ENCODE results near the gene DIS3L.
"Not testable (repeated sequence)": the region's sequence is repeated elsewhere in the genome, so short reads cannot be mapped to it uniquely, and the experiment has no call there.

Gene DIS3L

GRCh38 chr15:66323312-66323928 is 30.1 kb downstream of the DIS3L start:
- DNase-seq: no peak

DNA sequence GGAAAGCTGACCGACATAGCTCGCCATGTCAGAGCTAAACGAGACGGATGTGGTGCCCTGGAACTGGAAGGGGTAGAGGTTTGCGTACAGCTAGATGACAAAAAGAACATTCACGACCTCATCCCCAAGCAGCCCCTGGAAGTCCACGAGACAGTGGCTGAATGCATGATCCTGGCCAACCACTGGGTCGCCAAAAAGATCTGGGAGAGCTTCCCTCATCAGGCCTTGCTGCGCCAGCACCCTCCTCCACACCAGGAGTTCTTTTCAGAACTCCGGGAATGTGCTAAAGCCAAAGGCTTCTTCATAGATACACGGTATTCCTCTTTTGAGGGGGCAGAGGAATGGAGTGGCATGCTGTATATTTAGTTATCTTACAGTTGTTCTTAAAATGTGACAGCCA is 32.7 kb downstream of the DIS3L start:
- no peak for DNase-seq

- no peak for DNase-seq
Measured at GRCh38 chr15:66327736-66328135, 34.4 kb downstream of the DIS3L start.

DNA sequence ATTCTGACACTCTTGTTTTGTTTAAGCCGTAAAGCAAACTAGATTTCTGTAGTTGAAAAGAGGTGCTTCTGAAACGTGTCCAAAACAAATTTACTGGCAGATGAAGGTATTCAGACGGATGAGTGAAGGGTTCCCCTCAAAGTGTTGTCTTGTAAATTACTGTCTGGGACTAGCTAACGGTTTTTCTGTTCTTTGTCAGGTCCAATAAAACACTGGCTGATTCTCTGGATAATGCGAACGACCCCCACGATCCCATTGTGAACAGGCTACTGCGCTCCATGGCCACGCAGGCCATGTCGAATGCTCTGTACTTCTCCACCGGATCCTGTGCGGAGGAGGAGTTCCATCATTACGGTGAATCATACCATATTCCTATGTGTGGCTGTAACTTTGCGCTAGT is 35.4 kb downstream of the DIS3L start:
- no peak for DNase-seq

GRCh38 chr15:66348530-66348929 is 55.2 kb downstream of the DIS3L start:
- DNase-seq: not testable (repeated sequence)

DNA sequence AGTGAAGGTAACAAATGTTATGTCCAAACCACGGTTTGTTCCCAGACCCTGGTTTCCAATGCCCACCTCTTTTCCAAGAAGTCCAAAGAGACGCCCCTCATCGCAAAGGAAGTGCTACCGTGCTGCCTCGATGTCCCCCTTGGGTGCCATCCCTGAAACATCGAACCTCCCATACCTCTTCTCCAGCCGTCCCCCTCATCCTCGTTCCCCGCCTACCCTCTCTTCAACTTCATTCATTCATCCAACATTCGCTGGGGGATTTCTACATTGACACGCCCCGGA is 62.6 kb downstream of the DIS3L start:
- no peak for DNase-seq

DNA sequence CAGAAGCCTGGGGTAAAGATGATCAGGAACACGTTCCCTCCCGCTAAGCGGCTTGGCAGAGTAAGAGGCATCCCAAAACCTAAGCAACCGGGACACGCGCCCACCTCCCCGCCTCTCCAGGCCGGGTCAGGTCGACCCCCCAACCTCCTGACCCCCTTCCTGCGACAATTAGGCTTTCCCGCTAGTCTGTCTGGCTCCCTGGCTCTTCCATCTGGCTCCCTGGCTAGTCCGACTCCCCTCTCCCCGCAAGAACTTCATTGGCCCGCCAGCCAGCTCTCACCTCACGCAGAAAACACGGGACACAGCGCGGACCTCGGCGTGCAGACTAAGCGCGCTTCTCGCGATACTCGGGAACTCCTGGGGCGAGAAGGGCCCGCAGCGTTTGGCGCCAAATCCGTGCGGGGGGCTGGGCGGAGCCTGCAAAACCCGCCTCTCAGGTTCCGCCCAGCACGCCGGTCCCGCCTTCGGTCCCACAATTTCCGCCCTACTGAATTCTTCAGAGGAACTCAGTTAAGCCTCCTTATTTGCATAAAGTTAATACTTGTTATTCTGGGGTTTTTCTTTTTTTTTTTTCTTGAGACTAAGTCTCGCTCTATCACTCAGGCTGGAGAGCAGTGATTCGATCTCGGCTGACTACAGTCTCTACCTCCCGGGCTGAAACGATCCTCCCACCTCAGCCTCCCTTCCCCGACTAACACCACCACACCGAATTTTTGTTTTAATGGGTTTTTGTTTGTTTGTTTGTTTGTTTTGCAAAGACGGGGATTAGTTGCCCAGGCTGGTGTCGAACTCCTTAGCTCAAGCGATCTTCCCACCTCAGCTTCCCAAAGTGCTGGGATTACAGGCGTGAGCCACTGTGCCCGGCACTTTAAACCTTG is 63.2 kb downstream of the DIS3L start, which contains the start of gene TIPIN:
TIPIN (minus strand) TSS at position 327 of the 878 bp plus-strand sequence. CDS start 3,738 bp downstream, outside the sequence.
- DNase-seq: peak; percentile 96

GRCh38 chr15:66359740-66360139 is 66.4 kb downstream of the DIS3L start:
- no peak for DNase-seq

- DNase-seq: not testable (repeated sequence)
Measured at GRCh38 chr15:66361745-66362460, 68.5 kb downstream of the DIS3L start.

GRCh38 chr15:66362776-66363175 is 69.4 kb downstream of the DIS3L start:
- no peak for DNase-seq

GRCh38 chr15:66364944-66365528 is 71.7 kb downstream of the DIS3L start:
- no peak for DNase-seq

DNA sequence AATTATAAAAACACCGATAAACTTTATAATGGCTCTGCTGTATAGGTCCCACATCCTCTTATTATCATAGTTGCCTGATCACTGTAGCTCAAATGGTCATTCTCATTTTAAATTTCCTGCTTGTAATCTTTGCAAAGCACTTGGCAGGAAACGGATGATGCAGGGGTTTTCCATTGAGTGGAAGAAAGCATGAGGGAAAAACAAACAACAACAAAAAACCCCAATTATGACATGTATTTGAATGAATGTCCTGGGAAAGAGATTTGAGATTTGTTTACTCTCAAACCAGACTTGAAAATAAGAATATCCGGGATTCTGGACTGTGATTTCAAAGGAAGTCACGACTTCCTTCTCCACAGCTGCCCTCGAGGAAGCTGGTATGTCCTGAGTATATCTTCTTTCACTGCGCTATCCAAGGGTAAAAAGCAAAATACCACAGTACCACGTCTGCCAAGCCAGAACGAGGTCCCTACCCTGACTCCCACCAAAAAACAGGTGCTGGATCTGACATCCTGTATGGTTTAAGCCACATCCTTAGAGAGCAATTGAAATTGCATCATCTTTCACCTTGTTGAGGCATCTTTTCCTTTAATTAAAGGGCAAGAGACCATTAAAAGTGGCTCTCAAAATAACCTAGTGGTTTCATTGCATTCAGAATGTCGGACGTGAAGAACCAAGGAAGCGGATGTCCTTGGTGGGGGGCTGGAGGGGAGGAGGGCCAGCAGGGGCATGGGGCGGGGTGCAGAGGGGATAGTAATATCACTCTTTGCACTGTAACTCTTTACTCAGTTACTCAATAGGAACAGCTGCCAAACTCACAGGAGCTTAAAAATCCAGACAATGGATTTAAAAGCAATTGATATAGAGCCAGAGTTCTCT is 76.6 kb downstream of the DIS3L start:
- no peak for DNase-seq

GRCh38 chr15:66374179-66374578 is 80.8 kb downstream of the DIS3L start:
- no peak for DNase-seq

DNA sequence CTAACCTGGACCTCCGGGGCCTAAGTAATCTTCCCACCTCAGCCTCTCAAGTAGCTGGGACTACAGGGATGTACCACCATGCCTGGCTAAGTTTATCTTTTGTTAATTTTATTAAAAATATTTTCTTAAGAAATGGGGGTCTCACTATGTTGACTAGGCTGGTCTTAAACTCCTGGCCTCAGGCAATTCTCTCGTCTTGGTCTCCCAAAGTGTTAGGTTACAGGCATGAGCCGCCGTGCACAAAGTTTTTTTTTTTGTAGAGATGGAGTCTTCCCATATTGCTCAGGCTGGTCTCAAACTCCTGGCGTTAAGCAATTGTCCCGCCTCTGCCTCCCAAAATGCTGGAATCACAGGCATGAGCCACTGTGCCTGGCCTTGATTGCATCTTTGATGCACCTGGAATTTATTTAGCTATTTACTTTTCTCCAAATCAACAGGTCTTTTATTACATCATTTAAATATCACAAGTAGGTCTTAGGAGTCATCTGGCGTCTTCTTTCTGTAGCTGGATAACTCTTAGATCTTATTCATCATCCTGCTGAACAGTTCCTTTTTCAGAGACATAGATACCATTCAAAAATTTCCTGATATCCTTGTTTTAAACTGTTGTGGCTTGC is 85.6 kb downstream of the DIS3L start:
- no peak for DNase-seq

- DNase-seq: not testable (repeated sequence)
Measured at GRCh38 chr15:66381376-66381775, 88.0 kb downstream of the DIS3L start.
